Activated CD4-positive, alpha-beta T cell treated with anti-CD3 and anti-CD28 coated beads, Interleukin-2, amount 50 U/mL, for 16 hours (primary cell): ENCODE data around the gene CDK4.
"Not testable (repeated sequence)": the region's sequence is repeated elsewhere in the genome, so short reads cannot be mapped to it uniquely, and the experiment has no call there.

Experiments used
- DNase-seq: peaks from one replicate; pipeline ENCODE4 v3.0.0-alpha.2; 2020

The CDK4 gene

GRCh38 chr12:57724003-57724935, 27.8 kb downstream of the CDK4 start:
- DNase-seq, result no peak

GRCh38 chr12:57723630-57723962, 28.5 kb downstream of the CDK4 start:
- DNase-seq, result no peak

DNA sequence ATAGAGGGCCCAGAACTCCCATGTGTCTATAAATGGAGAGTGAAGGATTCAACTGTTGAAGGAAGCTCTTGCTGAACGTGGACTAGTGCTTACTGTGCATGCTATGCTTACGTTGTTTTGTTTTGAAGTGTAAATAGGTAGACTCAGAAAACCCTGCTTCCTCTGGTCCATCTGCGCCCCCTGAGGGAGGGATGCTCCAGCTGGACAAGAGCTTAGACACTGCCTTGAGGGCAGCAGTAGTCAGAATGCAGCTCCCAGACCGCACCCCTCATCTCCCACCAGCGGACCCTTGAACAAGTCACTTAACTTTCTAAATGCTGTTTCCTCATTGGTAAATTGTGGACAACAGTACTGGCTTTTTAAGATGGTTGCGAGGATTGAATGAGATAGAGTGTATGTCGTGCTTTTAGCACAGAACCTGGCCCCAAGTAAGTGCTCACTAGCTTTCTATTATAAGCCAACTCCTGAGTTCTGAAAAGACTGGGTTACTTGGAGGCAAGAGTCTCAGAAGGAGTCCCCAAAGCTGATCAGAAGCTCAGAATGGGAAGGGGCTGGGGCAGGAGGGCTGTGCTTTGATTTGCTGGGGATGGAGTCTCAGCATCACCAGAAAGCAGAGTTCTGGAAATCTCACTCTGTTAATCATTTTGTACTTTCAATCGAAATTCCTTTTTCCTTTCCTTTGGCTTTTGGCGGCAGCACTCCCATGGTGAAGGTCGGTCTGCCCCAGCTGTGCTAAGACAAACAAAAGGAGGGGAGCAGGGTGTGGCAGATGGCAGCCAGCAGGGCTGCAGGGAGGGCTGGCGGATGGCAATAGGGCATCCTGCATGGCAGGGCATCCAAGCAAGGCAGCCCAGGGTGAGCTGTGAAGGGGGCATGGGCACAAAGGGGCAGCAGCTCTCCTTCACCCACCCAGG, 29.1 kb downstream of the CDK4 start:
- no peak for DNase-seq

DNA sequence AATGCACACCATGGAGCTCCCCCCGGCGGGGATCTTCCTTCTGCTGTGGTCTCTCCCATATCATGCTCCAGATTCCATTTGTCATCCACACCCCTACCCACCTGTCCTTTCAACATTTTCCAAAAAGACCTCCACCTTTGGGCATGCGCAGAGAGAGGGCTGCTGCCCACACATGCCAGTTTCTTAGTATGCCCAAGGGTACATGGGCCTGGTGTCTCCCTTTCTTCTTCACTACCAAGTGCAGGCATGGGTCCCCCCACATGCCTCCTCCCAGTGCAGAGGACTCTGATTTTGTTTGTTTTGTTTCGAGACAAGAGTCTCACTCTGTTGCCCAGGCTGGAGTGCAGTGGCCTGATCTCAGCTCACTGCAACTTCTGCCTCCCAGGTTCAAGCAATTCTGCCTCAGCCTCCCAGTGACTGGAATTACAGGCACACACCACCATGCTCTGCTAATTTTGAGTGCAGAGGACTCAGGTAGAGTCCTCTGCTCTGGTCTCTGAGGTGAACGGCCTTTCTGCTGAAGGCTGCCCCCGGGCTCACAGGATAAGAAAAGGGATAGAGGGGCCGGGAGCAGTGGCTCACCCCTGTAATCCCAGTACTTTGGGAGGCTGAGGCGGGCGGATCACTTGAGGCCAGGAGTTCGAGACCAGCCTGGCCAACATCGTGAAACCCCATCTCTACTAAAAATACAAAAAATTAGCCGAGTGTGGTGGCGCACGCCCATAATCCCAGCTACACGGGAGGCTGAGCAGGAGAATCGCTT, 30.1 kb downstream of the CDK4 start:
- DNase-seq, result not testable (repeated sequence)

DNA sequence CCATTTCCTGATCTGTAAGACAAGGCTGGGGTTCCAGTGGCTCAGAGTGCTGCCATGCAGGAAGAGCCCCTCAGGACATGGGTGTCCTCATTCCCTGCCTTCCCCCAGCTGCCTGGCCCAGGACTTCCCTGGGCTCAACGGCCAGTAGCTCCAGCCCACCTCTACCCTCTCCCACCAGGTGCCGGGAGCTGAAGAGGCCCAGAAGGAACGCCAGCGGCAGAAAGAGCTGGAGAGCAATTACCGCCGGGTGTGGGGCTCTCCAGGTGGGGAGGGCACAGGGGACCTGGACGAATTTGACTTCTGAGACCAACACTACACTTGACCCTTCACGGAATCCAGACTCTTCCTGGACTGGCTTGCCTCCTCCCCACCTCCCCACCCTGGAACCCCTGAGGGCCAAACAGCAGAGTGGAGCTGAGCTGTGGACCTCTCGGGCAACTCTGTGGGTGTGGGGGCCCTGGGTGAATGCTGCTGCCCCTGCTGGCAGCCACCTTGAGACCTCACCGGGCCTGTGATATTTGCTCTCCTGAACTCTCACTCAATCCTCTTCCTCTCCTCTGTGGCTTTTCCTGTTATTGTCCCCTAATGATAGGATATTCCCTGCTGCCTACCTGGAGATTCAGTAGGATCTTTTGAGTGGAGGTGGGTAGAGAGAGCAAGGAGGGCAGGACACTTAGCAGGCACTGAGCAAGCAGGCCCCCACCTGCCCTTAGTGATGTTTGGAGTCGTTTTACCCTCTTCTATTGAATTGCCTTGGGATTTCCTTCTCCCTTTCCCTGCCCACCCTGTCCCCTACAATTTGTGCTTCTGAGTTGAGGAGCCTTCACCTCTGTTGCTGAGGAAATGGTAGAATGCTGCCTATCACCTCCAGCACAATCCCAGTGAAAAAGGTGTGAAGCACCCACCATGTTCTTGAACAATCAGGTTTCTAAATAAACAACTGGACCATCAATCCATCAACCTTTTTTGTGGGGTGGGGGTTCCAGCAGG, 31.2 kb downstream of the CDK4 start:
- DNase-seq, result no peak

DNA sequence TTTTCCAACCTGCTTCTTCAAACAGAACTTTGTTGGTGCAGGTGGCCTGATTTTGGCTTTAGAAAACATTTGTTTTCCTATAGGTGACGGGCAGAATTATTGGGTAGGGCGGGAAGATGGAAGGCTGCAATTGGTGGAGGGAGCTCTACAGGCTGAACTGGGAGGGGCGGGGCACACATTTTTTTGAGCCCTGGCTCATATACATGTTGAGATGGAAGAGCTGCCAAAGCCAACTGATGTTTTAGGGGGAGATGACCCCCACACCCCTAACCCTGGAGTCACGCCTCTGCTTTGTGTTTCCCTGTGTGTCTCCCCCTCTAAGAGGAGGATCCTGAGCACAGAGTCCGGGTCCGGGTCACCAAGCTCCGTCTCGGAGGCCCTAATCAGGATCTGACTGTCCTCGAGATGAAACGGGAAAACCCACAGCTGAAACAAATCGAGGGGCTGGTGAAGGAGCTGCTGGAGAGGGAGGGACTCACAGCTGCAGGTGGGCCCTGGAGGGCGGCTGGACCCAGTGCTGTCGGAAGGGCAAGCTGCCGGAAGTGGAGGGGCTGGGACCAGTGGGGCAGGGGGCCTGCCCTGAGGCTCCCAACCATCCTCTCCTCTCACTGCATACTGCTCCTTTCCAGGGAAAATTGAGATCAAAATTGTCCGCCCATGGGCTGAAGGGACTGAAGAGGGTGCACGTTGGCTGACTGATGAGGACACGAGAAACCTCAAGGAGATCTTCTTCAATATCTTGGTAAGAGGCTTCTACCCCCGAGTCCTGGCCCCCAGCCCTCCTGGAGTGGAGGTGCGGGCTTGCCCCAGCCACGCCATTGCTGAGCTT, 32.1 kb downstream of the CDK4 start:
- DNase-seq, result no peak

- DNase-seq, result no peak
Measured at GRCh38 chr12:57718641-57719528, 33.2 kb downstream of the CDK4 start.

- no peak for DNase-seq
Measured at GRCh38 chr12:57717846-57718640, 34.1 kb downstream of the CDK4 start.

DNA sequence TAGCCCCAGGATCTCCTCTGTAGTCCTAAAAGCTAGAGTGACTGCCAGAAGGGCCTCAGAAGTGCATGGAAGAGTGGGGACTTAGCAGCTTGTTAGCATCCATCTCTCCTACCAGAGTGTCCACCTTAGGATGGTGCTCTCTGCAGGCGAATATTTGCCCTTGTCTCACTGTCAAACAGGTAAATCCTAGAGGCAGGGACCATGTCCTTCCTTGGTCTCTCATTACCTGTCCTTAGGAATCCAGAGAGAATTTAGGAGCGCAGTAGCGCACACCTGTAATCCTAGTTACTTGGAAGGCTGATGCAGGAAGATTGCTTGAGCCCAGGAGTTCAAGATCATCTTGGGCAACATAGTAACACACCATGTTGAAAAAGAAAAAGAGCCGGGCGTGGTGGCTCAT, 35.0 kb downstream of the CDK4 start:
- no peak for DNase-seq

DNA sequence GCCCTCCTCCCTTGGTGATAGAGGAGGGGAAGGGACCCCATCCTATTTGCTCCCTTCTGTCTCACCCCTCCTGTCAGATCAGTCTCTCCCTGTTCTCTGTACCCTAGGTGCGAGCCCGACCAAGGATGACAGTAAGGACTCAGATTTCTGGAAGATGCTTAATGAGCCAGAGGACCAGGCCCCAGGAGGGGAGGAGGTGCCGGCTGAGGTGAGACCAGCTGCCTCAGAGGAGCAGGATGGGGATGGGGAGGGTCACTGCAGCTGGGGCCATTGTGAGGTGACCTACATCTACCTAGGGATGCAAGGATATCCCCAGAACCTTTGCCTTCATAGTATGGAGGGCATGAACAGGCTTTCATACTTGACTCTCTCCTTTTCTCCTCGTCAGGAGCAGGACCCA, 35.8 kb downstream of the CDK4 start:
- DNase-seq, result no peak

- no peak for DNase-seq
Measured at GRCh38 chr12:57715786-57716185, 36.3 kb downstream of the CDK4 start.

GRCh38 chr12:57715036-57715748, 36.9 kb downstream of the CDK4 start:
- not testable (repeated sequence) for DNase-seq

DNA sequence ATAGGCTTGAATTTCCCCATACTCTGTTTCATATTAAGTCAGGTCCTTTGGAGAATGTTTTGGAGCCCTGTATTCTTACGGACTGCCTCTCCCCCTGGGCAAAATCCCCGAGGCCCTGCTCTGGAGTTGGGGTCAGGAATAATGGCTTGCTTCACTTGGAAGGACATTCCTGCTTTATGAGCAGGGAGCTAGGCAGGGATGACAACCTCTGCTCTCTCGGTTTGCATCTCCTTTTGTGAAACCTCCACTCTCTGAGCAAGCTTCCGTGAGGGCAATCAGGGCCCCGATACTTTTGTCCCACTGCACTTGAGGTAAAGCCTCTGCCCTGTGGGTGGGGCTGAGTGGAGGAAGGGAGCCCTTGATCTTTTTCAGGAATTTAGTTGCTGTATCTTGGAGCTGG, 38.9 kb downstream of the CDK4 start:
- no peak for DNase-seq

DNA sequence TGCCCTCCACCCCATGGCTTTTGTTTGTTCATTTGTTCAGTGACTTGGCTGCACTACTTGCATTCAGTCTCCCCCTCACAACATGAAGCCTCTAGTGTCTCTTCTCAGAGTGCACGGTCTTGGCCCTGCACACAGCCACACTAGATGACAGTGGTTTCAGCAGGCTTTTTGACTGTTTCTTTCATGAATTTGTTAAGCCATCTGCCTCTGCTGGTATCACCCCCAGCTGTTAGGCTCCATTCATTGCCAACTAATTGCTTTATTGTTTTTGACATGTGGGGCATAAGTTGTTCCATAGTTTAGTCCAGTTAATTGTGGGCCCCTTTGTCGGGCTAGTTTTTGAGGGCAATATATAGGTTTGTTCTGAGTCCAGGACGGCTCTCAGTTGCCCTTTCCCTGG, 39.4 kb downstream of the CDK4 start:
- no peak for DNase-seq

DNA sequence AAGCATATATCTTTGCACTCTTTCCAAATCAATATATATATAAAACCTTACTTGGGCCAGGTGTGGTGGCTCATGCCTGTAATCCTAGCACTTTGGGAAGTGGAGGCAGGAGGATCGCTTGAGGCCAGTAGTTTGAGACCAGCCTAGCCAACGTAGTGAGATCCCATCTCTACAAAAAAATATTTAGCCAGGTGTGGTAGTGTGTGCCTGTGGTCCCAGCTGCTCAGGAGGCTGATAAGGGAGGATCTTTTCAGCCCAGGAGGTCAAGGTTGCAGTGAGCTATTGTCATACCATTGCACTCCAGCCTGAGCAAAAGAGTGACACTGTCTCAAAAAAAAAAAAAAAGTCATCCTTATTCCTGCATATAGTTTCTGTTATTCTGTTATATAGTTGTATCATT, 43.8 kb downstream of the CDK4 start:
- no peak for DNase-seq

DNA sequence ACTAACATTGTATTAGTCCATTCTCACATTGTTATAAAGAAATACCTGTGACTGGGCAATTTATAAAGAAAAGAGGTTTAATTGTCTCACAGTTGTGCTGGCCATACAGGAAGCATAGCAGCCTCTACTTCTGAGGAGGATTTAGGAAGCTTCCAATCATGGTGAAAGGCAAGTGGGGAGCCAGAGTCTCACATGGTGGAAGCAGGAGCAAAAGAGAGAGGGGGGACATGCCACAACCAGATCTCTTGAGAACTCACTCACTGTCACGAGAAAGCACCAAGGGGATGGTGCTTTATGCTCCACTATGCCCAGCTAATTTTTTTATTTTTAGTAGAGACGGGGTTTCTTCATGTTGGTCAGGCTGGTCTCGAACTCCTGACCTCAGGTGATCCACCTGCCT, 44.9 kb downstream of the CDK4 start:
- no peak for DNase-seq

- DNase-seq, result no peak
Measured at GRCh38 chr12:57700317-57700716, 51.8 kb downstream of the CDK4 start.

DNA sequence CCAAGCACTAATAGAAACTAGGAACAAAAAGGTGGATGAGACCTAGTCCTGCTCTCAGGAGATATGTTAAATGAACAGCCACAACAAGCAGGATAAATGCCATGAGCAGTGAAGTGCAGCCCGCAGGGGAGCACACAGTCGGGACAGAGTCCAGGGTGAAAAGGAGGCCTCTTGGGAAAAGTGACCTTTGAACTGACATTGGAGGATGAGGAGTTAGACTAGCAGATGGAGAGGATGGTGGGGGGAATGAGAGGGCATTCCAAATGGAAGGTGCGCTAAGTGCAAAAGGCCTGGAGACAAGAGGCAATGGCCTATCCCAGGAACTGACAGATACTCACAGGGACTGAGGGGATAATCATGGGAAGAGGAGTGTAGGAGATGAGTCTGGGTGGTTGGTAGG, 53.7 kb downstream of the CDK4 start:
- DNase-seq, result no peak
